ENCODE results near the gene USP49.

DNA sequence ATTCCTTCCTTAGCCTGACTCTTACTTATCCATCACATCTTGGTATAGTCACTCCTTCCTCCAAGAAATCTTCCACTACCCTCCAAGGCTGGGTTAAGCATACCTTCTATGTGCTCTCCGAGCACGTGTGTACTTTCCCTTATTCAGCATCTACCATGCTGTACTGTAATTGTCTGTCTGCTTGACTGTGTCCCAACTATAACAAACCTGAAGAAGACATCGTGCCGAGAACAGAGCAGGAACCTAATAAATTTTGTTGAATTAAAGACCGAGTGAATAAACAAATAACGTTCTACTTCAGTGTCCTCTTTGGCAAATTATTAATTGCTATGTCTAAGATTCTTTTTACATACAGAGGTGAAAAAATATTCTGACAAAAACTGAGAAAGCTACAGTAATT lies 35.8 kb downstream of the USP49 start:
- TF ChIP-seq, protein P1, sequence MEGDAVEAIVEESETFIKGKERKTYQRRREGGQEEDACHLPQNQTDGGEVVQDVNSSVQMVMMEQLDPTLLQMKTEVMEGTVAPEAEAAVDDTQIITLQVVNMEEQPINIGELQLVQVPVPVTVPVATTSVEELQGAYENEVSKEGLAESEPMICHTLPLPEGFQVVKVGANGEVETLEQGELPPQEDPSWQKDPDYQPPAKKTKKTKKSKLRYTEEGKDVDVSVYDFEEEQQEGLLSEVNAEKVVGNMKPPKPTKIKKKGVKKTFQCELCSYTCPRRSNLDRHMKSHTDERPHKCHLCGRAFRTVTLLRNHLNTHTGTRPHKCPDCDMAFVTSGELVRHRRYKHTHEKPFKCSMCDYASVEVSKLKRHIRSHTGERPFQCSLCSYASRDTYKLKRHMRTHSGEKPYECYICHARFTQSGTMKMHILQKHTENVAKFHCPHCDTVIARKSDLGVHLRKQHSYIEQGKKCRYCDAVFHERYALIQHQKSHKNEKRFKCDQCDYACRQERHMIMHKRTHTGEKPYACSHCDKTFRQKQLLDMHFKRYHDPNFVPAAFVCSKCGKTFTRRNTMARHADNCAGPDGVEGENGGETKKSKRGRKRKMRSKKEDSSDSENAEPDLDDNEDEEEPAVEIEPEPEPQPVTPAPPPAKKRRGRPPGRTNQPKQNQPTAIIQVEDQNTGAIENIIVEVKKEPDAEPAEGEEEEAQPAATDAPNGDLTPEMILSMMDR (IDR thresholded peaks at IDR 0.05), result no peak
- no peak for TF ChIP-seq POLR2A (IDR thresholded peaks at IDR 0.05)
- no peak for TF ChIP-seq POLR2AphosphoS5 (IDR thresholded peaks at IDR 0.05)
